ENCODE results near the gene BDNF. TPM values are rescaled to one million over a fixed set of nuclear protein-coding genes. Genes with fewer than 3 reads are reported as not detected.

BDNF gene
- total and polyA plus RNA-seq, 7 donors = 0.01 to 3.4 (median 0.13) TPM; not detected in 1

GRCh38 chr11:27717801-27718229 lies 17.6 kb upstream of the BDNF start:
- peak overlapping the region; percentile 55 for H3K4me3 ChIP-seq
- WGBS, 3 donors = 4 to 7% (median 7%) methylated on average over 8 of the region's 8 CpGs

GRCh38 chr11:27717377-27717776 lies 17.1 kb upstream of the BDNF start:
- TF ChIP-seq, protein P1, sequence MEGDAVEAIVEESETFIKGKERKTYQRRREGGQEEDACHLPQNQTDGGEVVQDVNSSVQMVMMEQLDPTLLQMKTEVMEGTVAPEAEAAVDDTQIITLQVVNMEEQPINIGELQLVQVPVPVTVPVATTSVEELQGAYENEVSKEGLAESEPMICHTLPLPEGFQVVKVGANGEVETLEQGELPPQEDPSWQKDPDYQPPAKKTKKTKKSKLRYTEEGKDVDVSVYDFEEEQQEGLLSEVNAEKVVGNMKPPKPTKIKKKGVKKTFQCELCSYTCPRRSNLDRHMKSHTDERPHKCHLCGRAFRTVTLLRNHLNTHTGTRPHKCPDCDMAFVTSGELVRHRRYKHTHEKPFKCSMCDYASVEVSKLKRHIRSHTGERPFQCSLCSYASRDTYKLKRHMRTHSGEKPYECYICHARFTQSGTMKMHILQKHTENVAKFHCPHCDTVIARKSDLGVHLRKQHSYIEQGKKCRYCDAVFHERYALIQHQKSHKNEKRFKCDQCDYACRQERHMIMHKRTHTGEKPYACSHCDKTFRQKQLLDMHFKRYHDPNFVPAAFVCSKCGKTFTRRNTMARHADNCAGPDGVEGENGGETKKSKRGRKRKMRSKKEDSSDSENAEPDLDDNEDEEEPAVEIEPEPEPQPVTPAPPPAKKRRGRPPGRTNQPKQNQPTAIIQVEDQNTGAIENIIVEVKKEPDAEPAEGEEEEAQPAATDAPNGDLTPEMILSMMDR (IDR thresholded peaks at IDR 0.05) = peak; percentile 8
- Histone ChIP-seq H3K4me3 (no peak overlapping the region), H3K36me3 (ENCODE audit: insufficient read depth in 1 of 2, low read depth in 1 of 2) (no peaks in the 10 kb centered on the region), H3K9me3 (no peaks in the 10 kb centered on the region), H3K27ac (no peak overlapping the region), H3K27me3 (ENCODE audit: insufficient read depth in 3 of 3, low read length in 2 of 3) (peaks cover 8 to 66% (median 32%) of the 10 kb centered on the region in 3 donors), H3K4me1 (no peaks in the 10 kb centered on the region)
- intact Hi-C loops (cut with DNase I) = no loop called here
- ATAC-seq (no peak), DNase-seq (no peak)

More at GRCh38 chr11:27717801-27718229, 17.6 kb upstream of the BDNF start:
- no peak overlapping the region for H3K27ac ChIP-seq
- ATAC-seq = no peak
- H3K9me3 ChIP-seq = no peaks in the 10 kb centered on the region
- H3K36me3 ChIP-seq (ENCODE audit: insufficient read depth in 1 of 2, low read depth in 1 of 2) = no peaks in the 10 kb centered on the region
- TF ChIP-seq, protein P1 (IDR thresholded peaks at IDR 0.05) = no peak
- no peak for DNase-seq
- H3K4me1 ChIP-seq = peaks cover 2% of the 10 kb centered on the region
- intact Hi-C loops (cut with DNase I) = no loop called here
- H3K27me3 ChIP-seq (ENCODE audit: insufficient read depth in 3 of 3, low read length in 2 of 3) = peaks cover 8 to 69% (median 32%) of the 10 kb centered on the region in 3 donors

- H3K27me3 ChIP-seq (ENCODE audit: insufficient read depth in 3 of 3, low read length in 2 of 3) = peaks cover 8 to 64% (median 27%) of the 10 kb centered on the region in 3 donors
- no peak overlapping the region for H3K4me3 ChIP-seq
- DNase-seq (no peak), ATAC-seq (no peak)
- H3K36me3 ChIP-seq (ENCODE audit: insufficient read depth in 1 of 2, low read depth in 1 of 2) = no peaks in the 10 kb centered on the region
- no peaks in the 10 kb centered on the region for H3K4me1 ChIP-seq
- 38 to 47% (median 44%) methylated on average over 2 of the region's 2 CpGs for WGBS, 3 donors
- TF ChIP-seq, protein P1 (IDR thresholded peaks at IDR 0.05) = no peak
- intact Hi-C loops (cut with DNase I) = no loop called here
- no peak overlapping the region for H3K27ac ChIP-seq
- no peaks in the 10 kb centered on the region for H3K9me3 ChIP-seq
Measured at GRCh38 chr11:27716835-27717234, 16.6 kb upstream of the BDNF start.

DNA sequence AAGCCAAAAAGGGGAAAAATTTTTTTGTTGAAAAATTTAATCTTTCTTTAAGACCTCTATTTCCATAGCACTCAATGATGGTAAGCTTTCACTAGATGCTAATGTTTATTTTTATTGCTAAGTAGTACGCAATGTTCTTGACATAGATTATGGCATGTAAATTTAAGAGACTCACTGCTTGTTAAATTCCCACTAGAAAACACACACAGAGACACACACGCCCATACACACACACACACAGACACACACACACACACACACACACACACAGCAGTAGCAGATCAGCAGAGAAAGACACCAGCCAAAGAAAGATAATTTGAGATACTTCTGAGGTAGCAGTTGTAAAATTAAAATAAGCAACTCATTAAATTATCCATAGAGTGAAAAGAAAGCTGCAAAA lies 16.0 kb upstream of the BDNF start:
- H3K27me3 ChIP-seq (ENCODE audit: insufficient read depth in 3 of 3, low read length in 2 of 3) = peaks cover 8 to 57% (median 21%) of the 10 kb centered on the region in 3 donors
- H3K36me3 ChIP-seq (ENCODE audit: insufficient read depth in 1 of 2, low read depth in 1 of 2) = no peaks in the 10 kb centered on the region
- ATAC-seq (no peak), DNase-seq (no peak)
- no peaks in the 10 kb centered on the region for H3K9me3 ChIP-seq
- 76 to 85% (median 77%) methylated on average over 2 of the region's 2 CpGs for WGBS, 3 donors
- no peak overlapping the region for H3K4me3 ChIP-seq
- H3K4me1 ChIP-seq = no peaks in the 10 kb centered on the region
- TF ChIP-seq, protein P1 (IDR thresholded peaks at IDR 0.05) = no peak
- intact Hi-C loops (cut with DNase I) = no loop called here
- no peak overlapping the region for H3K27ac ChIP-seq

- WGBS, 3 donors = 41 to 56% (median 48%) methylated on average over 1 of the region's 1 CpG
- DNase-seq (no peak), ATAC-seq (no peak)
- H3K36me3 ChIP-seq (ENCODE audit: insufficient read depth in 1 of 2, low read depth in 1 of 2) = no peaks in the 10 kb centered on the region
- TF ChIP-seq, protein P1 (IDR thresholded peaks at IDR 0.05) = no peak
- intact Hi-C loops (cut with DNase I) = no loop called here
- H3K9me3 ChIP-seq = no peaks in the 10 kb centered on the region
- H3K4me1 ChIP-seq = no peaks in the 10 kb centered on the region
- peaks cover 3 to 19% (median 3%) of the 10 kb centered on the region in 3 donors for H3K27me3 ChIP-seq (ENCODE audit: insufficient read depth in 3 of 3, low read length in 2 of 3)
- H3K27ac ChIP-seq = no peak overlapping the region
- no peak overlapping the region for H3K4me3 ChIP-seq
Measured at GRCh38 chr11:27711725-27712124, 11.5 kb upstream of the BDNF start.

Measured in psoas muscle (tissue), 8 donors.